HCT116 (cell line): ENCODE data around the gene FEZF2. TPM values are rescaled to one million over a fixed set of nuclear protein-coding genes. Genes with fewer than 3 reads are reported as not detected.

Experiments used
- ATAC-seq: fragments of 200-7000 bp; cut with Tn5 transposase; 2 replicates; pipeline ENCODE4 v1.9.1; 2020; ENCODE audit warnings: mild to moderate bottlenecking, moderate library complexity
- BruUV-seq: library from RNA; stranded (reverse); fragments of 400-500 nt; replicated peaks from 2 replicates; lab custom pipeline; 2021; lab: Mats Ljungman, UMichigan
- CTCF ChIA-PET: fragments of 300-600 bp; sonication (Branson Sonifier 250); formaldehyde crosslinking; loops from one replicate; lab custom pipeline; 2021; ENCODE audit warnings: antibody characterized with exemption; lab: Charles Lee
- POLR2A ChIA-PET: fragments of 300-600, 350-600 bp; sonication (Branson Sonifier 250); formaldehyde crosslinking; loops from one replicate; lab custom pipeline; 2021; ENCODE audit warnings: antibody characterized with exemption; lab: Charles Lee
- RAD21 ChIA-PET, 2 experiments: fragments of 300-600 bp; sonication (Branson Sonifier 250); formaldehyde crosslinking; loops; one replicate each; lab custom pipeline; 2023; ENCODE audit warnings: low total read pairs in 2 of 2; ENCODE audit not compliant: uncharacterized antibody in 2 of 2, unreplicated experiment in 2 of 2, low non-redundant PET in 1 of 2; lab: Charles Lee
- DNase-seq: peaks from one replicate; pipeline ENCODE4 v3.0.0-alpha.2; 2010; ENCODE audit warnings: low read depth, low spot score
- H2AFZ ChIP-seq: fragments of 200-600 bp; shearing (Covaris generic), sonication (generic); 2 replicates; pipeline ENCODE4 v1.6.1; 2017; ENCODE audit warnings: low read depth, mixed run types, mixed read lengths, antibody characterized with exemption, low read length; ENCODE audit not compliant: poor library complexity, severe bottlenecking
- H3K27ac ChIP-seq: 2 replicates; pipeline ENCODE4 v1.5.1; 2012; ENCODE audit warnings: low read depth, low read length
- H3K27me3 ChIP-seq: fragments of 200-600 bp; sonication (generic); 2 replicates; pipeline ENCODE4 v1.6.1; 2016; ENCODE audit warnings: mixed run types, low read length, mixed read lengths; ENCODE audit not compliant: insufficient read depth
- H3K36me3 ChIP-seq, 2 experiments: fragments of 200-500 bp in 1 of 2; fragments of 200-600 bp in 1 of 2; sonication (Bioruptor generic) in 1 of 2; sonication (generic) in 1 of 2; 2 replicates each; pipeline versions ENCODE4 v1.5.1 to v1.6.1; 2014 to 2016; ENCODE audit warnings: low read length in 2 of 2, inconsistent platforms in 1 of 2, mixed read lengths in 1 of 2, mixed run types in 1 of 2; ENCODE audit not compliant: insufficient read depth in 2 of 2, control insufficient read depth in 1 of 2
- H3K4me1 ChIP-seq, 2 experiments: fragments of 200-600 bp in 1 of 2; sonication (generic) in 1 of 2; 2 replicates each; pipeline versions ENCODE4 v1.5.1 to v1.6.1; 2012 to 2017; ENCODE audit warnings: low read length in 2 of 2, inconsistent platforms in 1 of 2, mild to moderate bottlenecking in 1 of 2, mixed read lengths in 1 of 2, mixed run types in 1 of 2, moderate library complexity in 1 of 2; ENCODE audit not compliant: insufficient read depth in 2 of 2, control insufficient read depth in 1 of 2
- H3K4me2 ChIP-seq: fragments of 200-600 bp; sonication (generic); 2 replicates; pipeline ENCODE4 v1.6.1; 2017; ENCODE audit warnings: mixed run types, low read length, mixed read lengths
- H3K4me3 ChIP-seq, 2 experiments: fragments of 200-600 bp in 1 of 2; sonication (generic) in 1 of 2; replicated peaks in 1 of 2; 2 replicates each; pipeline ENCODE4 v1.5.1; 2011 to 2016; ENCODE audit warnings: low read length in 2 of 2, control low read depth in 1 of 2, low read depth in 1 of 2, mild to moderate bottlenecking in 1 of 2, mixed read lengths in 1 of 2, mixed run types in 1 of 2
- H3K79me2 ChIP-seq: fragments of 200-600 bp; sonication (generic); 2 replicates; pipeline ENCODE4 v1.6.1; 2017; ENCODE audit warnings: mild to moderate bottlenecking, mixed run types, low read length, moderate library complexity, mixed read lengths; ENCODE audit not compliant: insufficient read depth
- H3K9ac ChIP-seq: fragments of 200-600 bp; sonication (generic); 2 replicates; pipeline ENCODE4 v1.6.1; 2016; ENCODE audit warnings: low read length, mixed read lengths
- H3K9me2 ChIP-seq: fragments of 200-600 bp; sonication (generic), shearing (Covaris generic); 2 replicates; pipeline ENCODE4 v1.6.1; 2017; ENCODE audit warnings: mixed run types, mild to moderate bottlenecking, moderate library complexity; ENCODE audit not compliant: insufficient read depth
- H3K9me3 ChIP-seq, 2 experiments: fragments of 200-500 bp in 1 of 2; fragments of 200-600 bp in 1 of 2; sonication (Bioruptor generic) in 1 of 2; sonication (generic) in 1 of 2; 2 replicates each; pipeline ENCODE4 v1.6.1; 2014 to 2017; ENCODE audit warnings: low read length in 2 of 2, mixed read lengths in 2 of 2, inconsistent platforms in 1 of 2, low read depth in 1 of 2, mild to moderate bottlenecking in 1 of 2, mixed run types in 1 of 2, moderate library complexity in 1 of 2; ENCODE audit not compliant: control insufficient read depth in 1 of 2, insufficient read depth in 1 of 2
- H4K20me1 ChIP-seq: fragments of 200-600 bp; sonication (generic), shearing (Covaris generic); 2 replicates; pipeline ENCODE4 v1.6.1; 2017; ENCODE audit warnings: mixed run types, mild to moderate bottlenecking, moderate library complexity; ENCODE audit not compliant: insufficient read depth
- POLR2A ChIP-seq: IDR thresholded peaks from 2 replicates; pipeline ENCODE4 v1.7.0; 2011; ENCODE audit warnings: borderline replicate concordance; ENCODE audit not compliant: insufficient read depth, insufficient read length; ENCODE audit errors: extremely low read depth
- SRF ChIP-seq: IDR thresholded peaks from 2 replicates; pipeline ENCODE4 v1.6.1; 2012; ENCODE audit warnings: low read depth
- intact Hi-C: fragments of 100-400 bp; cut with micrococcal nuclease; formaldehyde crosslinking; loops from 2 replicates; pipeline ENCODE4 v1.10.0; 2022
- total RNA-seq: library from RNA; stranded (reverse); gene quantifications from one replicate; pipeline ENCODE4 v1.2.1, GENCODE V29; 2021; ENCODE audit not compliant: unreplicated experiment
- TF ChIP-seq, protein P1 (sequence below): IDR thresholded peaks from 2 replicates; pipeline ENCODE4 v1.6.1; 2011; ENCODE audit warnings: mild to moderate bottlenecking, low read length, moderate library complexity; ENCODE audit not compliant: insufficient replicate concordance; ENCODE audit errors: extremely low read depth

Gene FEZF2
- total RNA-seq, 1 experiment from 2014 or later: not detected

DNA sequence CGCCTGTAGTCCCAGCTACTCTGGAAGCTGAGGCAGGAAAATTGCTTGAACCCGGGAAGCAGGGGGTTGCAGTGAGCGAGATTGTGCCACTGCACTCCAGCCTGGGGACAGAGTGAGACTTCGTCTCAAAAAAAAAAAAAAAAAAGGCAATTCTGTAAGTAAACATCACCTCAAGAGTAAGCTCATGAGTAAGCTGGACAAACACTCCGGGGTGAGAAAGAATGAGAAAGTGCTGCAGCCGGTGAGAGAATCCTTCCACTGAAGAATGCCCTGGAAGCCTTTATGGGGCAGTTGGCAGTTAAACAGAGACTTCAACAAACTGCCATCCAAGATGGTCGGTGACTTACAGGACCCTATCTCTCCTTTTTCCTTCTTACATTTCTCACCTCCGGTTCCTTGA is 47.5 kb downstream of the FEZF2 start:
- no TSS peak for BruUV-seq

DNA sequence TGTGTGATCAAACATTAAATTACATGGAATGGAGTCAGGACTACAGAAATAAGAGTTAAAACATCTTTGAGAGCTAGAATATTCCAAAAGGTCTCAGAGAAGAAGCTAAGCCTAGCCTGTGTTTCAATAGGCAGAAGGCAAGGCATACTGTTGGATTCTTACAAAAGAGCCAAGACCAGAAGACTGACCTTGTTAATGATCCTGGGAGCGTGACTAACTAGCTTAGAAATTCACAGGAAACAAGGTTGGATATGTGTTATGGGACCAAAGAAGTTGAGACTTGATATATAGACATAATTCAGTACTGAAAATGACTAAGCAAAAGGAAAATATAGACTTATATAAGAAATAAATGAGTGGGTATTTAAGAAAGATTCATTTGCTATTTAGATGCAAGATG is 50.1 kb downstream of the FEZF2 start:
- H3K4me2 ChIP-seq: no peak overlapping the region
- no peak overlapping the region for H3K4me3 ChIP-seq
- H3K36me3 ChIP-seq: no peaks in the 10 kb centered on the region
- BruUV-seq: no TSS peak
- RAD21 ChIA-PET: no interaction called here
- DNase-seq: no peak
- TF ChIP-seq, protein P1, sequence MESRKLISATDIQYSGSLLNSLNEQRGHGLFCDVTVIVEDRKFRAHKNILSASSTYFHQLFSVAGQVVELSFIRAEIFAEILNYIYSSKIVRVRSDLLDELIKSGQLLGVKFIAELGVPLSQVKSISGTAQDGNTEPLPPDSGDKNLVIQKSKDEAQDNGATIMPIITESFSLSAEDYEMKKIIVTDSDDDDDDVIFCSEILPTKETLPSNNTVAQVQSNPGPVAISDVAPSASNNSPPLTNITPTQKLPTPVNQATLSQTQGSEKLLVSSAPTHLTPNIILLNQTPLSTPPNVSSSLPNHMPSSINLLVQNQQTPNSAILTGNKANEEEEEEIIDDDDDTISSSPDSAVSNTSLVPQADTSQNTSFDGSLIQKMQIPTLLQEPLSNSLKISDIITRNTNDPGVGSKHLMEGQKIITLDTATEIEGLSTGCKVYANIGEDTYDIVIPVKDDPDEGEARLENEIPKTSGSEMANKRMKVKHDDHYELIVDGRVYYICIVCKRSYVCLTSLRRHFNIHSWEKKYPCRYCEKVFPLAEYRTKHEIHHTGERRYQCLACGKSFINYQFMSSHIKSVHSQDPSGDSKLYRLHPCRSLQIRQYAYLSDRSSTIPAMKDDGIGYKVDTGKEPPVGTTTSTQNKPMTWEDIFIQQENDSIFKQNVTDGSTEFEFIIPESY: no peak
- TF ChIP-seq POLR2A: no peak
- no peaks in the 10 kb centered on the region for H3K9me3 ChIP-seq
- H3K79me2 ChIP-seq: no peaks in the 10 kb centered on the region
- H3K9me2 ChIP-seq: no peaks in the 10 kb centered on the region
- H3K27ac ChIP-seq: no peak overlapping the region
- H3K27me3 ChIP-seq: peaks cover 26% of the 10 kb centered on the region
- H3K9ac ChIP-seq: no peak overlapping the region
- CTCF ChIA-PET: no interaction called here
- POLR2A ChIA-PET: no interaction called here
- H3K4me1 ChIP-seq: no peaks in the 10 kb centered on the region
- no peaks in the 10 kb centered on the region for H4K20me1 ChIP-seq
- ATAC-seq: no peak
- intact Hi-C loops: no loop called here
- H2AFZ ChIP-seq: no peak overlapping the region

More for the DNA sequence above, 47.5 kb downstream of the FEZF2 start:
- H3K27ac ChIP-seq: no peak overlapping the region
- no peaks in the 10 kb centered on the region for H3K9me2 ChIP-seq
- no peaks in the 10 kb centered on the region for H3K79me2 ChIP-seq
- H2AFZ ChIP-seq: no peak overlapping the region
- H3K9me3 ChIP-seq: no peaks in the 10 kb centered on the region
- DNase-seq: no peak
- H3K9ac ChIP-seq: no peak overlapping the region
- intact Hi-C loops: no loop called here
- ChIA-PET RAD21 (no interaction called here), POLR2A (no interaction called here), CTCF (no interaction called here)
- ATAC-seq: no peak
- H3K27me3 ChIP-seq: peaks cover 40% of the 10 kb centered on the region
- TF ChIP-seq SRF: no peak
- H3K4me2 ChIP-seq: no peak overlapping the region
- no peaks in the 10 kb centered on the region for H3K36me3 ChIP-seq
- H3K4me1 ChIP-seq: no peaks in the 10 kb centered on the region
- no peak overlapping the region for H3K4me3 ChIP-seq
- no peaks in the 10 kb centered on the region for H4K20me1 ChIP-seq
